ENCODE data around the gene AMACR. TPM values are rescaled to one million over a fixed set of nuclear protein-coding genes. Genes with fewer than 3 reads are reported as not detected.

Gene AMACR
- total RNA-seq: 4.8 and 7.1 TPM in 2 replicates

DNA sequence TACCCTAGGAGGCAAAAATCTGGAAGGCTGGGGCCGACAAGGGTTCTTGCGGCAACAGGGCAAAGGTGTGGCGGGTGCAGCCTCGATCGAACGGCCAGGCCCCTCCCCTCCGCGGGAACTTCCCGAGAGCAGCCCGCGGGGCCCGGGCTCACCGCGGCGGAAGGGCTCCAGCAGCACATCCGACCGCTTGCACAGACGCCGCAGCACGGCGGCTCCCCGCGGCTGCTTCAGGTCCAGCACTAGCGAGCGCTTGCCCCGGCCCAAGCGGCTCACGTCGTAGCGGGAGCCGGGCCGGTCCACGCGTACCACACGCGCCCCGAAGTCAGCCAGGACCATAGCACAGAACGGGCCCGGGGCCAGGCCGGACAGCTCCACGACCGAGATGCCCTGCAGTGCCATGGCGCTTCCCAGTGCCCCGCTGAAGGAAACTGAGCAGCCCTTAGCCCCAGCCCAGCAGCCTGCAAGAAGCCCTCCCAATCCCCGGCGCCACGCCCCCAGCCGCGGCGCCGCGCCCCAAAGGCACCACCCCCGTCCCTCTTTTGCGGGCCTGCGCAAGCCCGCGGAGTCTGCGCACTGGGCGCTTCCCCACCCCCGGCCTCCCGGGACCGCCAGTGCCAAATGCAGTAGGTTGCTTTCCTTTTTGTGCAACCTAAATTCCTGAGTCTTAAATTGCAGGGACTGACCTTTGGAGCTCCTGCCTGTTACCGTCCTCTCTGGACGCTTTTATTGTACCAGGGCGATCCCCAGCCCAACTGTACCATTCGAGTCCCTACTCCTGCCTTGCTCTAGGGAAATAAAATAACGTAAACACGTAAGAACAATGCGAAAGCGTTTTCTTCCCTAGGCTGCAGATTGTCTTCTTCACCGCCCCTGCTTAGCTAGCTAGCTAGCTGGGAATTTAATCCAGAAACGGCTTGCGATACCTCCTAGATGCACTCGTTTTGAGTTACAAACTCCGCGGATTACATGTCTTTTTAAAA lies at the start of gene AMACR:
TSS of gene AMACR (minus strand) at position 430 of the 980 bp plus-strand sequence. CDS start at position 399, 31 bp downstream.

DNA sequence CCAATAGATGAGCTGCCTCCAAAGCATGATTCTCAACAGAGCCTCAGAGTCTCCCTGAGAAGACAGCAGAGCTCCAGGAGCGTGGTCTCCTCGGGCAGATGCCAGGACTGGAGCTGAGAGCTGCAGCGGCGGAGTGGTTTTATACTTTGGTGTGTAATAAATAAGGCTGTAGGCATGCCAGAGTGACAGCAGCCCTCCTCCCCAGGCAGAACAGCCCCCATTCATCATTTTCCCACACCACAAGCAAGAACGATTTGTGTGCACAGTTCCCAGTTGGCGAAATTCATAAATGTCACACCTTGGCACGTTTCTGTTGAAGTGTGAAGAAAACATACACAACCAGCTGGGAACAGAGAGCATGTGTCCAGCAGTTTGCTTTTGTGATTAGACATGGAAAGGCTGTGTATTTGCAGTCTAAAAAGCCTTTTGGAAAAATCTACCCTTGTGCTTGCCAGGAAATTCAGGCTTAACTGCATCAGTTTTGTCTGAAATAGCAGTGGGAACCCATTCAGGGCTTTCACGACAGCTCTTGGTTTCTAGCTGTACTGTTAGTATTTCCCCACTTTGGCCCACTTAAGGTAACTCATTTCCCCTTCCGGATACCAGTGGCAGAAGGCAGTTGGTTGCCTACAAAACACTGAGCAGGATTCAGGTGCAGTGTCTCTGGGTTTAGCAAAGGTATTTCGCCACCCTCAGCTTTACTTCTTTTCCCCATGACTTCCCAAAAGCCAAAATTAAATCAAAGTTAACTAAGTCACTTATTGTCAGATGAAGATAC lies 35.4 kb upstream of the AMACR start, which contains the start of gene C1QTNF3:
TSS of gene C1QTNF3 (minus strand) at position 115 of the 778 bp plus-strand sequence. CDS start at position 27, 88 bp downstream.

DNA sequence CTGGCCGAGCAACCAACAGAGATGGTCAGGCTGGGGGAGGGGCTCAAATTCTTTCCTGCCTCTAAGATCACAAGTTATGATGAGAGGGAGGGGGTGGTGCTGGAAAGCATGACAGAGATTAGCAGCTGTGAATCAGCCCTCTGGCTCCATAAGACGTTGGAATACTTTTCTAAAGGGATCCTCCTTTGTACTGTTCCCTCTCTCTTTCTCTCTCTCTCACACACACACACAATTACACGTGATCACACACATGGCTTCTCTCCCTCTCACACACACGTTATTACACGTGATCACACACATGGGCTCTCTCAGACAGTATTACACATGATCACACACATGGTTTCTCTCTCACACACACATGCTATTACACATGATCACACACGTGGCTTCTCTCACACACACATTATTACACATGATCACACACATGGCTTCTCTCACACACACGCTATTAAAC lies 23.2 kb downstream of the AMACR start, which contains the start of gene SLC45A2:
TSS of gene SLC45A2 (minus strand) at position 23 of the 454 bp plus-strand sequence. CDS start 110 bp downstream, outside the sequence.

DNA sequence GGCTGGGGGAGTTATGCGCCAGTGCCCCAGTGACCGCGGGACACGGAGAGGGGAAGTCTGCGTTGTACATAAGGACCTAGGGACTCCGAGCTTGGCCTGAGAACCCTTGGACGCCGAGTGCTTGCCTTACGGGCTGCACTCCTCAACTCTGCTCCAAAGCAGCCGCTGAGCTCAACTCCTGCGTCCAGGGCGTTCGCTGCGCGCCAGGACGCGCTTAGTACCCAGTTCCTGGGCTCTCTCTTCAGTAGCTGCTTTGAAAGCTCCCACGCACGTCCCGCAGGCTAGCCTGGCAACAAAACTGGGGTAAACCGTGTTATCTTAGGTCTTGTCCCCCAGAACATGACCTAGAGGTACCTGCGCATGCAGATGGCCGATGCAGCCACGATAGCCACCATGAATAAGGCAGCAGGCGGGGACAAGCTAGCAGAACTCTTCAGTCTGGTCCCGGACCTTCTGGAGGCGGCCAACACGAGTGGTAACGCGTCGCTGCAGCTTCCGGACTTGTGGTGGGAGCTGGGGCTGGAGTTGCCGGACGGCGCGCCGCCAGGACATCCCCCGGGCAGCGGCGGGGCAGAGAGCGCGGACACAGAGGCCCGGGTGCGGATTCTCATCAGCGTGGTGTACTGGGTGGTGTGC lies 71.4 kb downstream of the AMACR start, which contains the start of gene RXFP3:
TSS of gene RXFP3 (plus strand) at position 6 of the 636 bp plus-strand sequence. CDS start at position 361, 355 bp downstream.

Other genes with a start within 250 kb of the AMACR start
- 3.7 and 5.3 TPM in 2 replicates for gene ADAMTS12, start 116.1 kb downstream of the AMACR start, total RNA-seq
- gene RXFP3, start 71.7 kb downstream of the AMACR start, total RNA-seq: not detected in 2 replicates
- 0.19 TPM in 1 of 2 replicates, not detected in the other for gene SLC45A2, start 23.4 kb downstream of the AMACR start, total RNA-seq
- 0.79 and 1.6 TPM in 2 replicates for gene C1QTNF3, start 35.2 kb upstream of the AMACR start, total RNA-seq